Left colon (tissue), 2 donors: ENCODE results near the gene ABCA1. TPM values are rescaled to one million over a fixed set of nuclear protein-coding genes. Genes with fewer than 3 reads are reported as not detected.
"Not testable (repeated sequence)": the region's sequence is repeated elsewhere in the genome, so short reads cannot be mapped to it uniquely, and the experiment has no call there.

Source experiments
- ATAC-seq: fragments of 200-7000 bp; cut with Tn5 transposase; one replicate; pipeline ENCODE4 v1.9.1; 2020; ENCODE audit warnings: mild to moderate bottlenecking, moderate library complexity
- DNase-seq, 2 donors: peaks; one replicate each; pipeline ENCODE4 v3.0.0-alpha.2; 2020
- intact Hi-C, 2 donors: fragments of 100-400 bp; cut with DNase I in 1 of 2; cut with micrococcal nuclease in 1 of 2; formaldehyde crosslinking; loops; one replicate each; pipeline versions ENCODE4 v1.11.2 to v1.14.0; 2022; cut with DNase I, micrococcal nuclease
- total RNA-seq, 2 donors: library from RNA; stranded (reverse); fragmentation: NEBNext Ultra II Directional; extraction: Animal tissue kit (Norgen Biotek cat#: 25700); gene quantifications; one replicate each; pipeline ENCODE4 v1.2.1, GENCODE V29; 2021
- donor health status: DM: no; HTN: no; CAD: no.
- donor health status: DM: yes; HTN: yes; CAD: no.

Gene ABCA1
- total RNA-seq, 2 donors from 2014 or later, result 11.8 to 44.5 TPM

DNA sequence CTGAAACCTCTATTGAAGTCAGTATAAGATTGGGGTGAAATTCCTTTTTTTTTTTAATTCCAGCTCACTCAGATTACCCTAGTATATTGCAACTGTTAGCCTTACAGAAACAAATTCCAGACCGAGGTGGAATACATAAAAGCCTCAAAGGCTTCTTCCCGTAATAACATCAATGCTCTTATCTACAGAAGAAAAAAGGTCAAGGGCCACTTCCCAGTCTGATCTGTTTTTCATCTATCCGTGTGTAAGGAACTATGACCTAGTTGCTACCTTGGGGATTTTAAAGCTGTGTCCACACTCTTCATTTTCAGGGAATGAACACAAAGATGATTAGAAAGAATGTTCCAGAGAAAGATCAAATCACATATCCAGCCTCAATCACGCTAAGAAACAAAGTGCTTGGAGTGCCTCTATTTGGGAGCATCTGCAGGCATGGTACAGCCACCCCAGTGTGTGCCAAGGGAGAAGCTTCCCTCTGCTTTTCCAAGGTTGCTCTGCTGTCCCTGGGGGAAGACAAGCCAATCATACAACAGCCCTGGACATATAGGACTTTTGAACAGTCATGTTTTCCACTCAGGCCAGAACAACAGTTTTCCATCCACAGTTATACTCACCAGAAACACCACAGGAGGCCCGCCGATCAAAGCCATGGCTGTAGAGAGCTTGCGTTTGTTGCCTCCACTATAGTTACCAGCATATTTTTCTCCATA lies 140.5 kb downstream of the ABCA1 start:
- intact Hi-C loops, result no loop called here
- ATAC-seq (no peak), DNase-seq (no peak)

- intact Hi-C loops, result no loop called here
- no peak for DNase-seq
- no peak for ATAC-seq
These were observed 141.7 kb downstream of the ABCA1 start for GRCh38 chr9:104786293-104786692.

DNA sequence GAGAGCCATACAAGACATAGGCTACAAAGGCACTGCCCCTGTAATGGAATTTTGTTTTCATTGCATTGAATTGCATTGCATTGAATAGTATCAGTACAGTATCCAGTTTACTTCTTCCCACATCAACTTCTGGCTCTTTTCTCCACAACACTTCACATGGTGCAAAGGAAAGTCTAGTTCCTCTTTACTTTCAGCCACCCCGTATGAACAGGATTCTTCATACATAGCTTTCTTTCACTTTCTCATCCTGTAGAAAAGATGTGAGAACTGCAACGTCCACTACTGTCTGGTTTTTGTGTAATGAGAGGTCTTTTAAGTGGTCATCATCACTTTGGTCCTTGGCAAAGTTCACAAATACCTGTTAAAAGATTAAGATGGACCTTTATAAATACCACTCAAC lies 143.9 kb downstream of the ABCA1 start:
- ATAC-seq, result no peak
- no peak for DNase-seq
- intact Hi-C loops, result no loop called here

DNA sequence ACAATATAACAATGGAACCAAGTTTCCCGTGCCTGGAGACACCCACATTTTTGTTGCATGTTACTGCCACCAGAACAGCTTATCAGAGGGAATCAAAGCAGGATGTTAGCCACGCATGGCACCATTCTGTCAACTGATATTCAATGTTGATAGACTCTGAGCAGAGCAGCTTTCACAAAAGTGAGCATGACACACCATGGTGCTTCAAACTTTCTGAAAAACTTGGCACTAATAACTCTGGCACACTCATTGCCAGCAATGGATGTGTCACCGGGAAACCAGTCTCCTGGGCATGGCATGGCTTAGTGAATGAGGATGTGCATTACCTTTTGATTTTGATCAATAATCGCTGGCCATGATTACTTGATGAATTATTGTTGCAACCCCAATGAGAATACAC lies 144.4 kb downstream of the ABCA1 start:
- ATAC-seq (no peak), DNase-seq (no peak)
- intact Hi-C loops, result no loop called here

- DNase-seq (no peak), ATAC-seq (peak; percentile 43)
- intact Hi-C loops, result no loop called here
These were observed 147.1 kb downstream of the ABCA1 start for GRCh38 chr9:104780796-104781395.

DNA sequence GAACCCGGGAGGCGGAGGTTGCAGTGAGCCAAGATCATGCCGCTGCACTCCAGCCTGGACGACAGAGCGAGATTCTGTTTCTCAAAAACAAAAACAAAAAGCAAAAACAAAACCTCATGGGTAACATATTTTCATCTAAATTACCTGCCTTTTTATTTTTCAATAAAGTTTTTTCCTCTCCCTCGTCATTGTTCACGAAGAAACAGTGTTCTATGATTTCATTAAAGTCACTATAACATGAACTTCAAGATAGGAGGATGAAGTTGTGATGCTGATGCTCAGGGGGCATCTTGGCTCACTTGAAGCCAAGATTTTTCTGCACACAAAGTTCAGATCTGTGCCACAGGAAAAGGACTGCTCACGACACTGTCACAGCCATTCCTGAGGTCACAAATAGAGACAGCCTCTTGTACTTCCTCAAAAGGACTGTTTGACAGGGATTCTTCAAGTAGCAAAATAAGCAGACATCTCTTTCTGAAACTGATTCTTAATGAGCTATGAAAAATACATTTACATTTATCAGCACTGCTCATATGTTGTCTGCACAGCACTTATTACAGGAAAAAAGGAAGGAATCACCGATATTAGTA lies 147.9 kb downstream of the ABCA1 start:
- intact Hi-C loops, result no loop called here
- DNase-seq (no peak), ATAC-seq (no peak)

- ATAC-seq (no peak), DNase-seq (no peak)
- intact Hi-C loops, result no loop called here
These were observed 148.6 kb downstream of the ABCA1 start for GRCh38 chr9:104779334-104779733.

DNA sequence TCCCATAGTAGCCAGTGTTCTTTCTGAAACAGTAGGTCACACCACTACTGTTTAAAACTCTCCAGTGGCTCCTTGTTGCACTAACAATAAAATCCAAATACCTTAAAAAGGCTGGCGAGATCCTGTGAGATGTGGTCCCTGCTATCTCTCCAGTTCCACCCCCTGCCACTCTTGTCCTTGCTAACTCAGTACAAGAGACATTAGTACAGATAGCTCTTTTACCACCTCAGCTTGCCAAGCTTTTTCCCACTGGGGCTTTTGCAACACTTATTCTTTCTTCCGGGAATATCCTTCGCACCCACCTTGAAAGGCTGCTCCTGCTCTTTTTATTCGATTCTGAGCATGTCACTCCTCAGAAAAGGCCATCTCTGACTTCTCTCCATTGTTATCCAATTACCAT lies 149.2 kb downstream of the ABCA1 start:
- ATAC-seq, result no peak
- intact Hi-C loops, result no loop called here
- no peak for DNase-seq

DNA sequence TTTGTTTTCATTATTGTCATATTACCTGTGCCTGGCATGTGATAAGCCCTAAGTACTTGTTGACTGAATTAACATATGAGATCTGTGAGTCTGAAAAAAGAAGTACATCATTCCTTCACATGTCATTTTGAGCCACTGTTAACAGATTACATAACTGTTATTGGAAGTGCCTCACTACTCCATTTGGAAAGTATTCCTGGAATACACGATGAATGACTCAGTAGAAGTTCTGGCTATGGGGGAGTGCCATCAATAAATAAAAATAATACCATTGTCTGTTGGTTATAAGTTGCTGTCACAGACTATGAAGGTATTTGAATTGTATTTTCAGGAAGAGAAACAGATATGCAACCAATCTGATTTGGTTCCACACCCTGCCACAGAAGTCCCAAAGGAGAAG lies 151.2 kb downstream of the ABCA1 start:
- DNase-seq (no peak), ATAC-seq (no peak)
- intact Hi-C loops, result no loop called here

DNA sequence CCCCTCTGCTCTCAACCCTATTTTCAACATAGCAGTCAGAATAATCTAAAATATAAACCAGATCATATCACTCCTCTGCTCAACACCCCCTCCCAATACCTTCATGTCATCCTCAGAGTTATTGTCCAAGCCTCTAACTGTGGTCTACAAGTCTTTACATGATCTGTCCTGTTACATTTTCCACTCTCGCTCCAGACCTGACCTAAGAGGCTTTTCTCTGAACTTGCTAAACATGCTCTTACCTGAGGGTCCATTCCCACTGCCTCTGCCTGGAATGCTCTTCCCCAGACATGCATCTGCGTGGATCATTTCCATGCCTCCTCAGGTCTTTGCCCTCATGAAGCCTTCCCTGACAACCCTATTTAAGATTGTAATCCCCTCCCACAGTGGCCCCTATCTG lies 152.0 kb downstream of the ABCA1 start:
- DNase-seq (no peak), ATAC-seq (no peak)
- intact Hi-C loops, result no loop called here

GRCh38 chr9:104775574-104775936 lies 152.4 kb downstream of the ABCA1 start:
- DNase-seq (no peak), ATAC-seq (no peak)
- intact Hi-C loops, result no loop called here

DNA sequence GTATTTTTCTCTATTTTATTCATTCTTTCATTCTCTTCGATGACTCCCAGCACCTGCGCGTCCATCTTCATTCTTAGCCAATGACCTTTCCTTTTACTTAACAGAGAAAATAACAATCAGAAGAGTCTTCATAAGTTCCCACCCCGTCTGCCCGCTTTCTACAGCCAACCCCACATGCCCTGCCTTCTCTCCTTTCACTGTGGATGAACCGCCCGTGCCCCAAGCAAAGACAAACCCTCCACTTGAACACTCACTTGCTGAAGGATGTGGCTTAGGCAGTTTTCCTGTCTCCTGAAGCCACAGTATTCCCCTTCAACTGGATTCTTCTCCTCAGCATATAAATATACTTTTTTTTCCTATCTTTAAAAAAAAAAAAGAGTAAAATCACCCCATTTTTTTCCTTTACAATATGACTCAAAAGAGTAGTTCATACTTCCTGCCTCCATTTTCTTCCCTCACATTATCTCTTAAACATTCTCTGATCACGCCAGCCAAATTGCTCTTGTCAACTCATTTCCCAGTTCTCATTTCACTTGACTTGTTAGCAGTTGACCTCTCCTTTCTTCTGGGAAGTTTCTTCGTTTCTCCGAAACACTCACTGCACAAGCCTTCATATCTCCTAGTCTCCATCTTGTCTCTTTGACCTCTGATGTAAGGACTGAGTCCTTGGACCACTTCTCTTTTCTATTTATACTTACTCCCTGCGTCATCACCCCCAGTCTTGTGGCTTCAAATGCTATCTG lies 153.0 kb downstream of the ABCA1 start:
- peak; percentile 24 for ATAC-seq
- peak in 1 of 2 donors; percentile 29 for DNase-seq
- intact Hi-C loops, result no loop called here

GRCh38 chr9:104774132-104774531 lies 153.8 kb downstream of the ABCA1 start:
- intact Hi-C loops, result no loop called here
- ATAC-seq (no peak), DNase-seq (no peak)

DNA sequence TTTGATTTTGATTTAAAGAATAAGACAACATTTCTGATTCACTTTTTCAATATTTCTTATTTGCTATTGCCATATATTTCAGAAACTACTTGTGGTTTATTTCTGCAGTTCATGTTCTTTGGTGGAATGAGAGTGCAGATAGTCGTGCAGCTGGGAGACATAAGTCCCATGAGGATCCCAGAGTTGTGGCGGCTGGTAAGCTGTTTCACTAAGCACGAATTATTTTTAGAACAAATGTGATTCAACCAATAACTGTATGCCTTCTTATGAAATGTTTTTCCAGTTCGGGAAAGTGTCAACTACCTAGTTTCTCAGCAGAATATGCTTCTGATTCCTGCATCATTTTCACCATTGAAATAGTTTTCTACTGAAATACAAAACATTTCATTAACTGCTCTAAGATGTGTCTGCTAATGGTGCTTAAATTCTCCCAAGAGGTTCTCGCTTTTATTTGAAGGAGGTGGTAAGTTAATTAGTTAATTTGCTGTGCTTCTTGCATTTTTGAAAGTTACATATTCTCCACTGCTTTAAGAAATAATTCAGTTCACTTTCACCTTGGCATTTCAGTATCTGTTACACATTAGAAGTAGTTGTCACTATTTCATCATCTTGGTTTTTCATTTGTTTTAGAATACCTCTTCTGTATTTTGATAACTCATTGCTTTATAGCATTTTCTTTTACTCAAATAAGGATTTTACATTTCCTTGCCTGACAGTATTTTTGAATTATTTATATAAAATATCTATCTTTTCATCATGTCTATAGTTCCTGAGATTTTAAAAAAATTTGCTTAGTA lies 155.0 kb downstream of the ABCA1 start:
- DNase-seq (no peak), ATAC-seq (no peak)
- intact Hi-C loops, result no loop called here

GRCh38 chr9:104769655-104770054 lies 158.3 kb downstream of the ABCA1 start:
- no peak for ATAC-seq
- intact Hi-C loops, result no loop called here
- DNase-seq, result no peak

- intact Hi-C loops, ATAC-seq, DNase-seq: not testable (repeated sequence)
These were observed 158.9 kb downstream of the ABCA1 start for GRCh38 chr9:104769029-104769428.

- DNase-seq (no peak), ATAC-seq (no peak)
- intact Hi-C loops, result no loop called here
These were observed 160.4 kb downstream of the ABCA1 start for GRCh38 chr9:104767507-104767906.

- DNase-seq (no peak), ATAC-seq (no peak)
- intact Hi-C loops, result no loop called here
These were observed 161.9 kb downstream of the ABCA1 start for GRCh38 chr9:104766025-104766424.

GRCh38 chr9:104765138-104765537 lies 162.8 kb downstream of the ABCA1 start:
- intact Hi-C loops, result no loop called here
- peak; percentile 17 for ATAC-seq

More at GRCh38 chr9:104765138-104765537, 162.8 kb downstream of the ABCA1 start:
- no peak for DNase-seq
